Endodermal cell (in vitro differentiated cells): ENCODE measurements around the gene ETV6. TPM values are rescaled to one million over a fixed set of nuclear protein-coding genes. Genes with fewer than 3 reads are reported as not detected.
A peak's percentile ranks its signal among the peaks of the same experiment; 100 is the strongest.

Source experiments
- DNase-seq: peaks from one replicate; pipeline ENCODE4 v3.0.0-alpha.2; 2017
- H3K27ac ChIP-seq: 2 replicates; pipeline ENCODE4 v1.5.1; 2013; ENCODE audit warnings: mild to moderate bottlenecking, low read depth, low read length, moderate library complexity
- H3K27me3 ChIP-seq: 2 replicates; pipeline ENCODE4 v1.6.1; 2013; ENCODE audit warnings: mild to moderate bottlenecking, low read length, moderate library complexity; ENCODE audit not compliant: insufficient read depth, control insufficient read depth, poor library complexity, severe bottlenecking
- H3K36me3 ChIP-seq: 2 replicates; pipeline ENCODE4 v1.7.0; 2013; ENCODE audit warnings: mild to moderate bottlenecking, low read length, moderate library complexity; ENCODE audit not compliant: control insufficient read depth, insufficient read depth
- H3K4me1 ChIP-seq: one replicate; pipeline ENCODE4 v1.7.0; 2013; ENCODE audit warnings: low read length; ENCODE audit not compliant: control insufficient read depth, insufficient read depth
- H3K4me3 ChIP-seq: 2 replicates; pipeline ENCODE4 v1.5.1; 2013; ENCODE audit warnings: mild to moderate bottlenecking, low read length, moderate library complexity
- H3K9ac ChIP-seq: 2 replicates; pipeline ENCODE4 v1.6.1; 2013; ENCODE audit warnings: mild to moderate bottlenecking, low read length, moderate library complexity; ENCODE audit not compliant: poor library complexity, severe bottlenecking; ENCODE audit errors: extremely low read depth
- H3K9me3 ChIP-seq: 2 replicates; pipeline ENCODE4 v1.6.1; 2013; ENCODE audit warnings: mild to moderate bottlenecking, low read length, moderate library complexity; ENCODE audit not compliant: control insufficient read depth
- H3K27ac Mint-ChIP-seq: 2 replicates; pipeline ENCODE4 v1.8.0; 2020; ENCODE audit warnings: mixed read lengths
- H3K27me3 Mint-ChIP-seq: 2 replicates; pipeline ENCODE4 v1.8.0; 2021; ENCODE audit warnings: mild to moderate bottlenecking, mixed read lengths; ENCODE audit not compliant: insufficient read depth
- H3K36me3 Mint-ChIP-seq: 2 replicates; pipeline ENCODE4 v1.8.0; 2020; ENCODE audit warnings: low read depth, mixed read lengths
- H3K4me1 Mint-ChIP-seq: 2 replicates; pipeline ENCODE4 v1.8.0; 2020; ENCODE audit warnings: mixed read lengths
- H3K4me3 Mint-ChIP-seq: 2 replicates; pipeline ENCODE4 v1.8.0; 2020; ENCODE audit warnings: mild to moderate bottlenecking, moderate library complexity, mixed read lengths
- H3K9me3 Mint-ChIP-seq: 2 replicates; pipeline ENCODE4 v1.8.0; 2020; ENCODE audit warnings: mild to moderate bottlenecking, mixed read lengths
- CTCF ChIP-seq: fragments of 200-600 bp; sonication (generic); conservative IDR thresholded peaks from 2 replicates; pipeline ENCODE4 v1.5.0; 2021; ENCODE audit warnings: antibody characterized with exemption, mild to moderate bottlenecking
- WGBS, 2 experiments: methylation state at CpG; one replicate each; pipeline versions ENCODE4 v1.1.5 to v1.1.7; 2013; ENCODE audit warnings: missing lambda C conversion rate in 2 of 2, mixed read lengths in 1 of 2; ENCODE audit not compliant: insufficient coverage in 1 of 2, insufficient read length in 1 of 2; 5-methylcytosine and 5-hydroxymethylcytosine counted together
- total RNA-seq, 2 donors: library from RNA; stranded (reverse); fragmentation: NEBNext Ultra II Directional in 1 of 2; extraction: Animal tissue kit (Norgen Biotek cat#: 25700) in 1 of 2; gene quantifications; 2 replicates in 1 of 2; 3 replicates in 1 of 2; pipeline ENCODE4 v1.2.1, GENCODE V29; 2021

Gene ETV6
- total RNA-seq, 2 donors from 2014 or later, result 9.3 to 22.1 TPM

GRCh38 chr12:11875414-11875935, 226.0 kb downstream of the ETV6 start:
- Histone ChIP-seq H3K36me3 (peaks cover 13% of the 10 kb centered on the region), H3K4me1 (peaks cover 7% of the 10 kb centered on the region), H3K9ac (no peak overlapping the region), H3K27ac (no peak overlapping the region), H3K27me3 (no peaks in the 10 kb centered on the region), H3K4me3 (no peak overlapping the region), H3K9me3 (no peaks in the 10 kb centered on the region)
- peak overlapping the region; percentile 65 for H3K27ac Mint-ChIP-seq
- H3K27me3 Mint-ChIP-seq, result no peaks in the 10 kb centered on the region
- peaks cover 27% of the 10 kb centered on the region for H3K36me3 Mint-ChIP-seq
- no peak overlapping the region for H3K4me3 Mint-ChIP-seq
- 91 to 98% methylated on average over 3 of the region's 3 CpGs for WGBS, 2 experiments
- no peaks in the 10 kb centered on the region for H3K9me3 Mint-ChIP-seq
- H3K4me1 Mint-ChIP-seq, result peaks cover 25% of the 10 kb centered on the region
- DNase-seq, result no peak
- TF ChIP-seq CTCF, result peak; percentile 38

GRCh38 chr12:11876307-11876706, 226.8 kb downstream of the ETV6 start:
- no peaks in the 10 kb centered on the region for H3K27me3 ChIP-seq
- H3K9me3 Mint-ChIP-seq, result no peaks in the 10 kb centered on the region
- H3K4me3 ChIP-seq, result no peak overlapping the region
- no peaks in the 10 kb centered on the region for H3K27me3 Mint-ChIP-seq
- peaks cover 27% of the 10 kb centered on the region for H3K36me3 Mint-ChIP-seq
- H3K4me3 Mint-ChIP-seq, result no peak overlapping the region
- no peaks in the 10 kb centered on the region for H3K9me3 ChIP-seq
- 93 to 94% methylated on average over 4 to 5 of the region's 5 CpGs for WGBS, 2 experiments
- H3K4me1 Mint-ChIP-seq, result peaks cover 25% of the 10 kb centered on the region
- no peak overlapping the region for H3K27ac ChIP-seq
- TF ChIP-seq CTCF, result no peak
- no peak overlapping the region for H3K9ac ChIP-seq
- H3K4me1 ChIP-seq, result peaks cover 7% of the 10 kb centered on the region
- DNase-seq, result no peak
- H3K27ac Mint-ChIP-seq, result peak overlapping the region; percentile 41
- peaks cover 15% of the 10 kb centered on the region for H3K36me3 ChIP-seq

GRCh38 chr12:11877102-11877826, 227.8 kb downstream of the ETV6 start:
- Histone ChIP-seq H3K36me3 (peaks cover 20% of the 10 kb centered on the region), H3K4me1 (peaks cover 7% of the 10 kb centered on the region), H3K9ac (no peak overlapping the region), H3K9me3 (no peaks in the 10 kb centered on the region), H3K27me3 (no peaks in the 10 kb centered on the region), H3K27ac (no peak overlapping the region), H3K4me3 (no peak overlapping the region)
- 92 to 96% methylated on average over 4 to 7 of the region's 7 CpGs for WGBS, 2 experiments
- DNase-seq, result no peak
- peaks cover 21% of the 10 kb centered on the region for H3K36me3 Mint-ChIP-seq
- H3K4me1 Mint-ChIP-seq, result peaks cover 25% of the 10 kb centered on the region
- no peaks in the 10 kb centered on the region for H3K27me3 Mint-ChIP-seq
- no peak overlapping the region for H3K4me3 Mint-ChIP-seq
- TF ChIP-seq CTCF, result no peak
- H3K9me3 Mint-ChIP-seq, result no peaks in the 10 kb centered on the region
- peak overlapping the region; percentile 23 for H3K27ac Mint-ChIP-seq
